Stimulated activated CD4-positive, alpha-beta T cell treated with anti-CD3 and anti-CD28 coated beads, Interleukin-4, amount 100 ng/mL, for 24 hours (primary cell): ENCODE measurements around the gene PDZD7.

Experiments used
- DNase-seq: peaks from one replicate; pipeline ENCODE4 v3.0.0-alpha.2; 2020

PDZD7 gene

DNA sequence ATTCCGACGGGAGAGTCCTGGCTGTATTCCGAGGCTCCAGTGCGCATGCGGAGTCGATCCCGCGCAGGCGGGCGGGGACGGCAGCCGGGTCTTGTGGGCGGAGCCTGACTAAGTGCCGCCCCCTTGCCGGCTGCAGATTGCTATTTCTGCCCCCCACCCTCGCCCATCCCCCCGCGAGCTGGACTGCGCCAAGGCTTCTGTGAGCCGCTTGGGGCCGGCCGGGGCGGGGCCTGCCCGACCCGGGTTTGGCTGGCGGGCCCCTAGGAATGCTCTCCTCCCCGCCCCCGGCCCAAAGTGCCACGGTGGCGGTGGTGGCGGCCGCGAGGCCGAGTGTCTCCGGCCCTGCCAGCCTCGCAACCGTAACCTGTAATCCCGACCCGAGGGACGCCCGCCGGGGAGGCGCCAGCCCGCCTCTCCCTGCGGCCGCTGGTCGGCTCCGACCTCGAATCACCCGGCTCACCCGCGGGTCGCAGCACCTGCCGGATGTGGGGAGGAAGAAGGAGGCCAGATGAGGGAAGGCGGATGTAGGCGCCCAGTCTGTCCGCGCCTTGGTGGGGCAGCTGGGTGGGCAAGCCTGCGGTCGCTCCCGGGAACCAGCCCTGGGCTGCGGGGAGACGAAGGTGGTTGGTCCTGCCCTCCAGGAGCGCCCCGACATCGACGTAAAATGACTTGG, 30.2 kb upstream of the PDZD7 start:
- peak; percentile 91 for DNase-seq

DNA sequence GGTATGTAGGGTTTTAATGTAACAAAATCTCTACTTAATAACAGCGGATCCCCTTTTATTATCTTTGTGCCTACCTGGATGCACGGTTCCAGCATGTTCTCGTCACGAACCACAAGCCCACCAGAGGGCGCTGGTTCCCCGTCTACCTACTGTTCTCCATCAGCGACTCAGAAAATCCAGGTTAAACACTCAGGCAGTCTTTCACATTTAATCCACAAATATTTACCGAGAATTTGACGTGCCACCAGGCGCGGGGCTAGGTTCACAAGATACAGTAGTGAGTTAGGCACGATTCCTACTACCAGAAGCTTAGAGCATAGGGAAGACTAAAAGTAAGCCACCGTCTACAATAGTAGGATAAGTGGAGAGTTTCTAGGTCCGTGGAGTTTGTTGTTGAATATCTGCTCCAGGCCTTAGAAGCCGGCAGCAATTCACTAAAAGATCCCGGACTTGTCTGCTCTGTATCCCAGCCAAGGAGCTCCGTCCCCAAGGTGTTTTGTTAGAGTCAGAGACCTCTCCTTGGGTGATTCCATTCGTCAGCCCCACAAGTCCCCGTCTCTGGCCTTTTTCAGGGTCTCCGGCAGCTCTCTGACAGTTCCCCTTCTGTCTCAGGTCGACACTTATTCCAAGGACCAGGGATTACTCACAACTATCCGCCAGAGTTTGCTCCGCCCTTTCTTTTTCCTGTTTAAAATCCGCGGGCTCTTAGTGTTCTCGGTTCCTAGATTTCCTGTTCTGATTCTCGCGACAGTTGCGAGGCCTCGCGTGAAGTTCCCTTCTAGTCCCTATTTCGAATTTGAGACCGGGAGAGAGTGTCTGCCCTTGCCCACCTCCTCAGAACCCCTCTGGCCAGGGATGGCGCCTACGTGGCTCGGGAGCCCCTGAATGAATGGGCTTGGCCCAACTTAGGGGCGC, 29.4 kb upstream of the PDZD7 start:
- peak; percentile 93 for DNase-seq

DNA sequence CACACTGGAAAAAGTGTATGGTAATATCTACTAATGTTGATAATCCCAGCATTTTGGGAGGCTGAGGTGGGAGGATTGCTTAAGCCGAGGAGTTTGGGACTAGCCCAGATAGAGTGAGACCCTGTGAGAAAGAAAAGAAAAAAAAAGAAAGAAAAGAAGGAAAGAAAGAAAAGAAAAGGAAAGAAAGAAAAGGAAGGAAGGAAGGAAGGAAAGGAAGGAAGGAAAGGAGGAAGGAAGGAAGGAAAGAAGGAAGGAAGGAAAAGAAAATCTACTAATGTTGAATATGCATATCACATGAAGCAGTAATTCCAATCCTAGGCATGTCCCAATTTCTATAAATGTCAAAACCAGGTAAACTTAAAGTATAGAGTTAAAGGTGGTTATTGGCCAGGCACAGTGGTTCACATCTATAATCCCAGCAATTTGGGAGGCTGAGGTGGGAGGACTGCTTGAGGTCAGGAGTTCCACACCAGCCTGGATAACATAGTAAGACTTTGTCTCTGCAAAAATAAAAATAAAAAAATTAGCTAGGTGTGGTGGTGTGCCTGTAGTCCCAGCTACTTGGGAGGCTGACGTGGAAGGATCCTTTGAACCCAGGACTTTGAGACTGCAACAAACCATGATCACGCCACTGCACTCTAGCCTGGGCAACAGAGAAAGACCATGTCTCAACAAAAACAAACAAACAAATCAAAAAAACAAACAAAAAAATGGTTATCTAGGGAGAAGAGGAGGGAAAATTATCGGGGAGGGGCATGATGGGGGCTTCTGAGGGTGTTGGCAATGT, 25.6 kb upstream of the PDZD7 start:
- no peak for DNase-seq

DNA sequence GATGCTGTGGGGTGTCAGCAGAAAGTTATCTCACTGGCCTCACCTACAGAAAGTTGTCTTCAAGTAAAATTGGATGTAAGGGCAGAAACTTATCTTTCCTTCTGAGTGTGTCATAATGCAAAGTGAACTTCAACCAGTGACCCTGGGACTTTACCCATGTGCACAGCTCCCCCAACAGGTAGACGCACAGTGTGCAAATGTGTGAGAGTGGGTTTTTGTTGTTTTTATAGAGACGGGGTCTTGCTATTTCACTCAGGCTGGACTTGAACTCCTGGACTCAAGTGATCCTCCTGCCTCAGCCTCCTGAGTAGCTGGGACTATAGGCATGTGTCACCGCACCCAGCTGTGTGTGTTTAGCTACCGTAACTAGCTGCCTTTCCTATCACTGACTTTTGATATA, 24.5 kb upstream of the PDZD7 start:
- DNase-seq: no peak

DNA sequence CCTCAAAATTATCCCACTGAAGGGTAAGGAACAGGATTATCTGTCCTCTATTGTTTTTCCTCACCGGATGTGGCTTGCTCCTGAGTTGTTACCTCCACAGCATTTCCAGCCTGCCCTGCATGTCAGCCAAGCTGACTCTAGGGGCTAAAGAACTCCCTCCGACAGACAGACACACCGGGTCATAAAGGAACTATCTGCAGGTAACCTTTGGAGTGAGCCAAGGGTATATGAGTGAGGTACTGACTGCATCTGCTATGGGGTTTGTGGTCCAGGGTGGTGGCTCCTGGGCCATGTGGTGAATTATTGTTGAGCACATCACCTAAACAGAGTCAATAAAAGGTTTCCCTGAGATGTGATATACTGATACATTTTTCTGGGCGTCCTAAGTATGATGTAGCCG, 23.9 kb upstream of the PDZD7 start:
- DNase-seq: no peak

DNA sequence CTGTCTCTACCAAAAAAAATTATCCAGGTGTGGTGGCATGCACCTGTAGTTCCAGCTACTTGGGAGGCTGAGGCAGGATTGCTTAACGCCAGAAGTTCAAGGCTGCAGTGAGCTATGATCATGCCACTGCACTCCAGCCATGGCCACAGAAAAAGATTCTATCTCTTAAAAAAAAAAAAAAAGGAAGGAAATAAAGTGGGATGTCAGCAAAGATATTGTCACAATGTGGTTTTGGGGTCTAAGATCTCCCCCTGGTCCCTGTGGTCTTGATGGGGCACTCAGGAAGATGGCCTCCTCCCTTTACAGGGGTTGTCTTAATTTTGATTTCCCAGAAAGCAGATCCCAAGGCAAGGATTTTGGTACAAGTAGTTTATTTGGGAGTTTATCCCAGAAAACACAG, 23.4 kb upstream of the PDZD7 start:
- no peak for DNase-seq

DNA sequence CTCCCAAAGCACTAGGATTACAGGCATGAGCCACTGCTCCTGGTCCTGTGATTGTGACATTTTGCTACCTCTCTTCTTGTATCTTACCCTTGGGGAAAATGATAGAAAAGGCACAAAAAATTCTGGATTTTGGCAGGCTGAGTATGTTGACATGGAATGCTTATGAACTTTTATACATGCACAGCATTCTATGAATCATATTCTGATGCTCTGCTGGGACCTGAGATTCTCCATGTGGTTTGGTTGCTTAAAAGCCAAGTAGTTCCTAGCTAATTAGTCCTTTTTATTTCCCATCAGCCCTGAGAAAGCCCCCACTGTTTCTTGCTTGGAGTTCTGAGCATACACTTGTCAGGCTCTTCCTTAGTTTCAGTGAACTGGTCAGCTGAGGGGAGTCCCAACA, 22.6 kb upstream of the PDZD7 start:
- DNase-seq: no peak

DNA sequence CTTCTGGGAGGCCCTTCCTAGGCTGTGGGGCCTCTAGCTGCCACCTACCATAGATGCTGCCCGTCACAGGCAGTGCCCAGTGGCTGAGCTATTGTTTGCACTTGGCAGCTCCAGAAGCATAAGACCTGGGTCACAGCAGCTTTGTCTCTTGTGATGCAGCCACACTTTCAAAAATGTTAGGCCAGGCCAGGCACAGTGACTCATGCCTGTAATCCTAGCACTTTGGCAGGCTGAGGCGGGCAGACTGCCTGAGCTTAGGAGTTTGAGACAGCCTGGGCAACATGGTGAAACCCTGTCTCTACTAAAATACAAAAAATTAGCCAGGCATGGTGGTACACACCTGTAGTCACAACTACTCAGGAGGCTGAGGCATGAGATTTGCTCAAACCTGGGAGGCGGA, 21.4 kb upstream of the PDZD7 start:
- no peak for DNase-seq

DNA sequence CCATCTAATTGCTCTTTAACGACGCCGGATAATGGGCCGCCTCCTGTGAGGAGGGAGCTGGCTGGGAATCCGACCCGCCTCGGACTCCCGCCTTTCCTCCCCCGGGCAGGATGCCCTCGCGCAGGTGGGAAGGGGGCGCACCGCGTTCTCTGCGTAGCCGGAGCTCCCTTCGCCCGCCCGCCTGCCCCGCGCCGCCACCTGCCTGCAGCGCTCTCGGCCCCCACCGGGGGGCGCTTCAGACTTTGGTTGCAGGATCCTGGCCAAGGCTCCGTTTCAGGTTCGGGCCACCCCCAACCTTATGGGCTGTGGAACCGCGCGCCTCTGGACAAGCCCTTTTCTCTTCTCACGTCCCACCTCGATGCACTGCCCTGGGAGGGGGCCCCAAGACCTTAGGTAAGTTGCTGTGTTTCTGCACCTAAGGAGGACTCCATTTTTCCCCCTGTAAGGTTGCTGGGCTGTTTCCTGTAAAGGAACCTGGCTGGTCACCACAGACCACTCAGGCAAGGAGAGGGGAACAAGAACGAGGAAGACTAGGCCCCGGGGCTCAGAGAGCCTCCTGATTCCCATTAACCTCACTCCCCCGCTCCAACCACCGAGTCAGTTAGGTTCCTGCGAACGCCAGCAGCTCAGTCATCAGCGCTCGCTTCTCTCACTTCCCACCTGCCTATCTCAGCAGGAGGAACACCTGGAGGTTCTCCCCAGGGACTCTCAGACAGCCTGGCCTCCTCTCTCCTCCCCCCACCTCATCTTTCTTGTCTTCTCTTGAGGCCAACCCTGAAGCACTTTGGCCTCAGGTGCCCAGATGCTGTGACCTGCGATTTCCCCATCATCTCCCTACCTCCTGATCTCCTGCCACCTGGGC, 19.5 kb upstream of the PDZD7 start:
- DNase-seq: peak; percentile 78

DNA sequence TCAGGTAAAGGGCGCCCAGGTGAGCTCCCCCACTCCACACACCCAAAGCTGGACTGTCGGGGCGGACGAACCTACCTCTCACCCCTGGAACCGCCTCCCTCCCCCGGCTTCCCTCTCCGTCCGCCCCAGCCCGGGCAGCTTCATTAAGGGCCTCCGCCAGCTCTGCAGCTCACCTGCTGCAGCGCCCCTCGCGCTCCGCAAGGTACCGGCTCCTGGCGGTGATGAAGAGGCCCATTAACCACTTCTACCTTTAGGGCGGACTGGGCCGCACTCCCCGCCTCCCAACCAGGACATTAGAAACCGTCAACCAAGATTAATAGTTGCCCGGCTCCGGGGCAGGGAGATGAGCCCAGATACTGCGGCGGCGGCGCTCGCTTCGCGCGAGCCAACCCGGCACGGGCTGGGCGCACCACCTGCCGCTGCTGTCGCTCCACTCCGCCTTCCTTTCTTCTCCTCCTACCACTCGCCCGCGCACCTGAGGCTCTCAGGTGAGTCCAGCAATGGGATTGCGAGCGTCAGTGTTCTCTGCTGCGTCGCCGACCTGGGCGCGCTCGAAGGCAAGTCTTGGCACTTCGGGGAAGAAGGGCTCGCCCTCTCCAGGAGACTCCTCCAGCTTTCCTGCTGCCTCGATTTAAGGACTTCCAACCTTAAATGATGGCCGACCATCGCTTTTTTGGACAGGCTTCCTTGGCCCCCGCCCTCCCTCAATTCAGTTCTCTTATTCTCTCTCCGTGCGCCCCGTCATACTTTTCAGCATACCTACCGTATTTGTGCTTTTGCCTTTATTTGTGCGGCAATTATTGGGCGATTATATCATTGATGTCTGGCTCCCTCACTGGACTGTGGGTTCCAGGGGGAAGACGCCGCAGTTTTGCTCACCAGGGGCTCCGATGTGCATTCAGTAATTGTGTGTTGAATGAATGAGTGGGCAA, 17.3 kb upstream of the PDZD7 start:
- no peak for DNase-seq

DNA sequence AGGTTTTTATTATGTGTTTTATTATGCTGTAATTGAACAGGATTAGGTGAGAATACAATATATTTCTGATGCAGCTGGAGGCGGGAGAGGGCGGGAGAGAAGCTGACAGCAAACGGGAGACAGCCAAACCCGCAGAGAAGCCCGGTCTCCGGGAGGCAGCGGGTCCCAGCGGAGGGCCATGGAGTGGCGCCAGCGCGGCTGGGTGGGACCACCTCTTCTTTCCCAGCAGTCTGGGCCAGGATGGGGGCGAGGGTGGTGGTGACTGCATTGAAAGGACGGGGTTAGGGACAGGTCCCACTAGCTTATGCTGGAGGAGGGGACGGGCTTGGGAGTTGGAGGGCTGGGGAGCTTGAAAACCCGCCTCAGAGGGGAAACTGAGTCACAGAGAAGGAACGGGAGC, 16.3 kb upstream of the PDZD7 start:
- no peak for DNase-seq

DNA sequence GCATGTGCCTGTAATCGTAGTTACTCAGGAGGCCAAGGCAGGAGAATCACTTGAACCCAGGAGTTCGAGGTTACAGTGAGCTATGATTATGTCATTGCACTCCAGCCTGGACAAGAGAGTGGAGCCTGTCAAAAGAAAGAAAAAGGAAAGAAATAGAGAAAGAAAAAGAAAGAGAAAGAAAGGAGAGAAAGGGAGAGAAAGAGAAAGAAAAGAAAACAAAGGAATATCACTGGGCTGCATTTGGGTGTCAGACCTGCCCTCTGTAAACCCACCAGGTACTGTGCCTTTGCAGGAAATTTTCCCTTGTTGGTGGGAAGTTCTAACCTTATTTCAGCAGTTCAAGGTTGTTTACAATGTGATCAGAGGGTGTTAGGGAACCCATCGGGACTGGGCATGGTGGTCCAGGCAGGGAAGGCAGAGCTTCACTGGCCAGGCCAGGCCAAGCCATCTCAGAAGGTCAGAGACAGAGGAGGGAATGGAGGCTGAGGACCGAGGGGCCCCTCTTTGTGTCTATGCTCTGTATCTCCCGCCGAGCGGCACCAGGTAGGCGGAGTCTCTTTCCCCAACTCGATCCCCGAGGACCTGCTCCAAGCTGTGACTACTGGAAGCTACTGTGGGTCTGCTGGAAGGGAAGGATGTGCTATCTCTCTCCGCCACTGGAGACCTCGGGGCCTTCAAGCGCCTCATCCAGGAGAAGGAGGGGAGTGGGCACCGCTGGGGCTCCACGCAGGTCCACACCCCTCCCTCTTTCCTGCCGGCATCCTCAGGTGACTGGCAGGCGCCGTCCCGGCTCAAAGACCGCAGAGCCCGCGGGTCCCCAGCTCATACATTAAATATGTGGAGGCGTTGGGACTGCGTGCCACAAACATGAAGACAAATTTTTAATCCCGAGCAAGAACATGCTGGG, 15.7 kb upstream of the PDZD7 start:
- DNase-seq: no peak

DNA sequence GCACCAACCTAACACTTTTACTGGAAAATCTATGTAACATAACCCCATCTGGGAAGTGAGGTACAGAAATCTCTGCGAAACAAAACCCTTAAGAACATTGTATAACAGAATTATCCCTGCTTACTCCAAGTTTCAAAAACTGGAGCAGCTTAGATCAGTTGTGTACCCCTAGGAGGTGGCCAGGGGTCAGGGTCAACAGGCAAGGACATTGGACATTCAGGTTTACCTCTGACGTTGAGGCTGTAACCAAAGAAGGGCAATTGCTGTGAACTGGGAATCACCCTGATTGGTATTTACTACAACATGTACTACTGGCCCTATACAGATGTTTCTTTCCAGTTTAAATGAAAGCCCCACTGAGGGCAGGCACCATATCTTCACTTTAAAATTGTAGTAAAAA, 13.2 kb upstream of the PDZD7 start:
- DNase-seq: no peak

DNA sequence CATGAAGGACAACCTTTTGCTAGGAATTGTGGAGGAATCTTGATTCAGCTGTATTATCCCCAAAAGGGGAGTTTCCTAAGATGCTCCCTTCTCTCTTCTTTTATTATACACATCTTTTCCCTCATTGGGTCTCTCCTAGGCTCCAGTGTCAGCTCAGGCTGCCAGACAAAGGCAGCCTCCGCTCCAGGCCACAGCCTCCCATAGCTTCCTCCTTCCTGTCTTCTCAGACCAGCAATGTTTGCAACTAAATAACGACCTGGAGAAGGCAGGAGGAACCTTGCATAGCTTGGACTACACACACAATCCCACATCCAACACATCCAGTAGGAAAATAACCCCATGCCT, 12.4 kb upstream of the PDZD7 start:
- DNase-seq: no peak

DNA sequence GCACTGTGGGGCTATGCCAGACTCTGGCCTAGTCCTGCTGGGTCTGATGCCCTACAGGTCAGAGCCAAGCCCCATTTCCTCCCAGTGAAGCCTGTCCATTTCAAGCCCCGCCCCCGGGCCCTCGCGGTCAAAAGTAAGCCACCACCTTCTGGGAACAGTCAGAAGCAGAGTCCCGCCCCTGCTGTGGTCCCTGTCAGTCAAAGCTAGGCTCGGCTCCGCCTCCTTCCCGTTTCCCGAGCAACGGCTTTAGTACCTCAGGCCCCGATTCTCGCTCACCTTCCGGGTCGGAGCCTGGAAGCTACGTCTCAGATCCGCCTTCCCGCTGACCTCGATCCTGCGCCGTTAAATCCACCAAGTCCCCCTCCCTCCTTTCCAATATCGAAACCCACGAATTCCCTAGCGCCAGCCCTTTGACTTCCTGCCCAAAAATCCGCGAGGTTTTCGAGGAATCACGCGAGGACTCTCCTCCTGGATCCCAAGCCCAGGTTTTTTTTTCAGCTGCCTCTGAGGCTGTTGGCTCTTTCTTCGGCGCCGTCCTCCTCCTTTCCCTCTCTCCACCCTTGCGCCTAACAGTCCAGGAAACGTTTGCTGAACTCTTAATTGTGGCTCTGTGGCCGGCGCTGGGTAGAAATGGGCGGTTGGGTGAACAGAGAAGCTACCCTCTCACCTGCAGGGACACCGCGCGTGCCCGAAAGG, 11.9 kb upstream of the PDZD7 start:
- DNase-seq: peak; percentile 91

DNA sequence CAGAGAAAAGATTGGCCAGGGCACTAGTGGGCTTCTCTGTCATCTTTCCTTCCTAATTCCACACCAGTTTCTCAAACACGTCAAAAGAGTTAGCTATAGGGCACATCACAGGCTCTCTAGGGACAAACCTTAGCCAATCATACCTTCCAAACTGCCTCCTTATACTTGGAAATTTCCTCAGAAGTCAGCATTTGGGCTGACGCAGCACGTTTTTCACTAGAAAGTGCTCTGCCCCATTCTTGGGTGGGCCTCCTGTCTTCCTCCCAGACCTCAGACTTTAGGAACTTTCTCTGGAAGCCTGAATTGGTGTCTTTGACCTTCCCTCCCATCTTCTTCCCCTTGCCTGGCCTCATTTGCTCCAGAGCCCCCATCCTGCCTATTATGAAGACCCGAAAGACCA, 11.2 kb upstream of the PDZD7 start:
- DNase-seq: no peak

DNA sequence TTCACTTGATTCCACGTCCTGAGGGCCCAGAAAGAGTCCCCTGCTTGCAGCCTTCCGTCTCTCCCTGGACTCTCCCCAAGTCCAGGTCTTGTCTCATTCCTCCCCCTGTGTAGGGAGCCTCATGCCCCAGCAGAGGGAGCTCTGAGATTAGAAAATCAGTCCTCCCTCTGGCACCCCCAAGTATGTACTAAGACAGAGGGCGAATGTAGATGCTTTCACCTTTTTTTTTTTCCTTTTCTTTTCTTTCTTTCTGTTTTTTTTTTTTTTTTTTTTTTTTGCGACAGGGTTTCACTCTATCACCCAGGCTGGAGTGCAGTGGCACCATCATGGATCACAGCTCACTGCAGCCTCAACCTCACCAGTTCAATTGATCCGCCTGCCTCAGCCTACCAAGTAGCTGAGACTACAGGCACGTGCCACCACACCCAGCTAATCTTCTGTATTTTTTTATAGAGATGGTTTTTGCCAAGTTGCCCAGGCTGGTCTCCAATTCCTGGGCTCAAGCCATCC, 10.4 kb upstream of the PDZD7 start:
- DNase-seq: peak; percentile 78

DNA sequence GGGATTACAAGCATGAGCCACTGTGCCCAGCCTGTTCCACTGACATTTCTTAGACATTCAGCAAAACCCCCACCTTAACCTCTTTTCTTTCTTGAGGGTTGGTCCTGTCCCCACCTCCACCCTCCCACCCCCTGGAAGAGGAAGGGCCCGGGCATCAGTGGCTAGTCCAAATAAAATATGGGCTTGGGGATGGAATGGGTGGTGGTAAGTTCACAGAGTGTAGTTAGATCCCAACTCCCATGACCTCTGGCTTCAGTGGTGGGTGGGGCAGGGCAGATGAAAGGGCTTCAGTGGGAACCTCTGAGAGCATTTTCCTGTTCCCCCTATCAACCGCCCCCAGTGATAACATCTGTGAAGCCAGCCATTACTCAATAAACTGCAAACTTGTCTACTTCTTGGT, 9.9 kb upstream of the PDZD7 start:
- no peak for DNase-seq

DNA sequence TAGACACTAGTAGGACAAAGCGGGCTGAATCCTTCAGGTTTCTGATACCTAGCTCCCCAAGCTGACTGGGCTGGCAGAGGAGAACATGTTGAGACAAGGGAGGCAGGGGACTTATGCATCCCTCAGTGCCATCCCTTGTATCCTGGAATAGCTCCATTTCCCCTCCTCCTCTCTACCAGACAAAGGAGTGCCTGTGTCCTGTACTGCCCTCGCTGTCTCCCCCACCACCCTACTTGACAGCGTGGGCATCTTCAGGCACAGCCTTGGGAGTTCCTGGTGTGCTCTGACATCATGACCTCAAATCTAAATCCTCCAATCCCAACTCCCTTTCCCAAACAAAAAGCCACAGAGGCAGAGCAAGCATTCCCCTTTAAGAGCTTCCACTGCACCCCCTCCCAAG, 9.1 kb upstream of the PDZD7 start:
- no peak for DNase-seq

DNA sequence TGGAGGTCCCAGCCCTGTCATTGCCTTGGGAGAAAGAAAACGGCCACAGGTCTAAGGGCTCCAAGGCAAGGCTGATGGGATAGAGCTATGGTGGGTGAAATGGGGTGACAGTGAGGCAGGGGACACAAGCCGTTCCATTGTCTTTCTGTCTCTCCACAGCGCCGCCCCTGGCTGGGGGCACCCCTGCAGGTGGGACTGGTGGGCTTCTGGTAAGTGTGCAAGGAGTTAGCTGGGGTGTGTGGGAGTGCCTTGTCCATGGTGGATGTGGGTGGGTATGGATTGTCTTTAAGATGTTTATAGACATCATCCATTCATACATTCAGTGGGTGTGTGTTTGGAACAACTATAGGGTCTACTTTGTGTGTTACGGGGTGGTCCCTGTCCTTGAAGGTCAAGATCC, 7.6 kb upstream of the PDZD7 start:
- DNase-seq: no peak
